ENCODE results near the gene TNS1. TPM values are rescaled to one million over a fixed set of nuclear protein-coding genes. Genes with fewer than 3 reads are reported as not detected.

The TNS1 gene
- total RNA-seq, 1 donor from 2014 or later = 828 TPM

DNA sequence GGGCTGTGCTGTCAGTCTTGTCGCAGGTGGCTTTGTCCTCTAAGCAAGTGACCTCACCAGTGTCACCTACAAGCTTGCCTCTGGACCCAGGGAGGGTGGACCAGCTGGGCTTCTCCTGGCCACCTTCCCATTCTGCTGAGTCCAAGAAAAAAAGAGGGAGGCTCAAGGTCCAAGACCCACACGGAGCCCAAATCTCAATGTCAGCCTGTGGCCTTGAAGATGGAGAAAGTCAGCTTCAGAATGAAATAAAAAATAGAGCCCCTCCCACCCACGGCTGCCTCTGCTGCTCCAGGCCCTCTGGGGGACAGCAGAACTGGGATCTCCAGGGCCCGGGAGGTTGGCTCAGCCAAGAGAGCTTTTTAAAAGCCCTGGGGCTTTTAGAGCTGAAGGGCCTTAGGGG lies 145.9 kb downstream of the TNS1 start:
- DNase-seq = no peak
- no peaks in the 10 kb centered on the region for H3K9me3 ChIP-seq (replicated peaks)
- H3K36me3 ChIP-seq = peaks cover 77% of the 10 kb centered on the region
- intact Hi-C loops (cut with micrococcal nuclease) = no loop called here
- peak overlapping the region; percentile 72 for H3K4me3 ChIP-seq
- H3K27ac ChIP-seq (replicated peaks) = peak overlapping the region; percentile 95
- peaks cover 96% of the 10 kb centered on the region for H3K4me1 ChIP-seq
- no peaks in the 10 kb centered on the region for H3K27me3 ChIP-seq (ENCODE audit: low read depth)
- TF ChIP-seq, protein P1, sequence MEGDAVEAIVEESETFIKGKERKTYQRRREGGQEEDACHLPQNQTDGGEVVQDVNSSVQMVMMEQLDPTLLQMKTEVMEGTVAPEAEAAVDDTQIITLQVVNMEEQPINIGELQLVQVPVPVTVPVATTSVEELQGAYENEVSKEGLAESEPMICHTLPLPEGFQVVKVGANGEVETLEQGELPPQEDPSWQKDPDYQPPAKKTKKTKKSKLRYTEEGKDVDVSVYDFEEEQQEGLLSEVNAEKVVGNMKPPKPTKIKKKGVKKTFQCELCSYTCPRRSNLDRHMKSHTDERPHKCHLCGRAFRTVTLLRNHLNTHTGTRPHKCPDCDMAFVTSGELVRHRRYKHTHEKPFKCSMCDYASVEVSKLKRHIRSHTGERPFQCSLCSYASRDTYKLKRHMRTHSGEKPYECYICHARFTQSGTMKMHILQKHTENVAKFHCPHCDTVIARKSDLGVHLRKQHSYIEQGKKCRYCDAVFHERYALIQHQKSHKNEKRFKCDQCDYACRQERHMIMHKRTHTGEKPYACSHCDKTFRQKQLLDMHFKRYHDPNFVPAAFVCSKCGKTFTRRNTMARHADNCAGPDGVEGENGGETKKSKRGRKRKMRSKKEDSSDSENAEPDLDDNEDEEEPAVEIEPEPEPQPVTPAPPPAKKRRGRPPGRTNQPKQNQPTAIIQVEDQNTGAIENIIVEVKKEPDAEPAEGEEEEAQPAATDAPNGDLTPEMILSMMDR (IDR thresholded peaks at IDR 0.05; ENCODE audit: borderline replicate concordance) = no peak

DNA sequence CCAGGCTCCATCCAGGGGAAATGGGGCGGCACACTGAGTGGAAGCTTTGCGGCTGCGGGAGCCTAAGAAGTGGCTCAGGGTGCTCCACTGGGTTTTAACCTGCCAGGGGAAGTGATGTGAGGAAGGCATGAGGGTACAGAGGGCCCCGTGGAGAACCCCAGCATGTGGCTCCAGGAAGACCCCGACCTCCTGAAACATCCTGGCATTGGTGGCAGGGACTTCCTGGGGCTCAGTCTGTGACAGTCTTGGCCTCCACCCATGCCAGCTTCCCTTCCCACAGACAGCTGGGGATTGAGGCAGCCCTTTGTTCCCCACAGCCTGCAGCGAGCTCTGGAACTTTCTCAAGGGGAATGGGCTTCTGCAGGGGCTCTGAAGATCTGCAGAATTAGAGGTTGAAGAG lies 146.6 kb downstream of the TNS1 start:
- TF ChIP-seq, protein P1 (IDR thresholded peaks at IDR 0.05; ENCODE audit: borderline replicate concordance) = no peak
- no peaks in the 10 kb centered on the region for H3K27me3 ChIP-seq (ENCODE audit: low read depth)
- H3K27ac ChIP-seq (replicated peaks) = peak overlapping the region; percentile 95
- intact Hi-C loops (cut with micrococcal nuclease) = no loop called here
- H3K36me3 ChIP-seq = peaks cover 73% of the 10 kb centered on the region
- H3K9me3 ChIP-seq (replicated peaks) = no peaks in the 10 kb centered on the region
- no peak for DNase-seq
- H3K4me3 ChIP-seq = peak overlapping the region; percentile 72
- H3K4me1 ChIP-seq = peaks cover 96% of the 10 kb centered on the region

DNA sequence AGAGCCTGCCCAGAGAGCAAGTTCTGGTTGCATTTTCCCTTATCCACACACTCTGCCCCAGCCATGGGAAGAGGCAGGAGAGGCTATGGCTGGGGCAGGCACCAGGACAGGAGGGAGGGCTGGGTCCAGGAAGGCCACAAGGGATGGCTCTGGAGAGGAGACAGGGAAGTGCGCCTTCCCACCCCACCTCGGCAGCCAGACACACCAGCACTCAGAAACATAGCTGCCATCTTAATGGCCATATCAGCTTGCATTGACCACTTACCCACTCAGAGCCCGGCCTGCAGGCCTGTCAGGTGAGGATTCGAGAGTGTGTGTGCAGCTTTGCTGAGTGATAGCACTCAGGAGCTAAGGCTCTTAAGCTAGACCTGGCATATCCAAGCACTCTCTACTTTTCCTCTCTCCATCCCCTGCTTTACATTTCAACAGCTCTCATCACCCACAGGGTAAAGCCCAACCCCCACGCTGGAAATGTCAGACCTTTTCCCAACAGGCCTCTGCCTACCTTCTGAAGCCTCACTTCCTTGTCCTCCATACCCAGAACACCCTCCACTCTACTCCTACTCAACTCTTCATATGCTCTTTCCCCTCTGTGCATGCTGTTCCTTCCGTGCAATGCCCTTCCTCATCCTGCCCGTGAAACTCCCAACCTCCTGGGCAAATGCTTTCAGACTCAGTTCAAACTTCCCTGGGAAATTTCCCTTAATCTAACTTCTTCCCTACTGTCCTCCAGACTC lies 147.9 kb downstream of the TNS1 start:
- TF ChIP-seq, protein P1 (IDR thresholded peaks at IDR 0.05; ENCODE audit: borderline replicate concordance) = no peak
- Histone ChIP-seq H3K4me1 (peaks cover 96% of the 10 kb centered on the region), H3K27ac (replicated peaks) (peak overlapping the region; percentile 95), H3K9me3 (replicated peaks) (no peaks in the 10 kb centered on the region), H3K4me3 (peak overlapping the region; percentile 72), H3K27me3 (ENCODE audit: low read depth) (no peaks in the 10 kb centered on the region), H3K36me3 (peaks cover 65% of the 10 kb centered on the region)
- DNase-seq = no peak
- intact Hi-C loops (cut with micrococcal nuclease) = no loop called here

DNA sequence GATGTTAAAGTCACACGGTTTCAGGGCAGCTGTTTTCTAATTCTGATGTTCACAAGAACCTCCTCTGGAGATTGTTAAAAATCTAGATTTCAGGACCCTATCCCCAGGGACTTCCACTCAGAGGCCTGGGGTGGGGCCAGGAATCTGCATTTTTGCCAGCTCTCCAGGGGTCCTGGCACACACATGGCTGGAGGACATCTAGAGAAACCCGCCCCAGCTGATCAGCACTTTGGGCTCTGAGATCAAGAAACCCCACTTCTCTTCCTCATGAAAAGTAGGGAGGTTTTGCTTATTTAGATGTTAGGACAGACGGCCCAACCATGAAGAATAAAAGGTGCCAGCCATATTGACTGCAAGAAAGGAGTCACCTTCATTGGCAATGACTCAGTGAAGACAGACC lies 148.8 kb downstream of the TNS1 start:
- Histone ChIP-seq H3K27me3 (ENCODE audit: low read depth) (no peaks in the 10 kb centered on the region), H3K36me3 (peaks cover 66% of the 10 kb centered on the region), H3K4me1 (peaks cover 96% of the 10 kb centered on the region), H3K27ac (replicated peaks) (peak overlapping the region; percentile 95), H3K4me3 (peak overlapping the region; percentile 37), H3K9me3 (replicated peaks) (no peaks in the 10 kb centered on the region)
- DNase-seq = no peak
- intact Hi-C loops (cut with micrococcal nuclease) = no loop called here
- TF ChIP-seq, protein P1 (IDR thresholded peaks at IDR 0.05; ENCODE audit: borderline replicate concordance) = no peak

DNA sequence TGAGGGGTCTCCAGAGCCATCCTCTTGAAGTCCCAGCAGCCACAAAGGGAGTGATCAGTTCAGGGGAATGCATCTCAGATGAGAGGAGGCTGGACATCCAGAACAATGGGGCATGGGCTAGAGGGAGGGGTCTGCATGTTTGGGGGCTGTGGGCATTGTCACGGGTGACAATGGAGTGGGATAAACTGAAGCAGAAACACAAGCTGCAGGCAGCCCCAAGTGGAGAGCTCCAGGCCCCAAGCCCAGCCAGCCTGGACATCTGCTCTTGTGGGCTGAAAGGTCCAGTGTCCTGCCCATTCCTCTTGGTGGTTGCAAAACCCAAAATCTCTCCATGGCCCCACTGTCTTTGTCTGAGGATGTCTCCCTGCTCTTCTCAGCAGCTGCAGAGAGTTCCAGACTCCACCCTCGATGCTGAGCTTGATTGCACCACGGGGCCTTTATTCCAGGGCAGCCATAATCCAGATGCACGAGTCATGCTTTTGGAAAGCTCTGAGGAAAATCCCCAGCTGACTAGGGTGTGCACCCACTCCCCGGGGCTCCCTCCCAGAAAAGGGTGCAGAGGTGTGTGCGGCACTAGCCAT lies 149.4 kb downstream of the TNS1 start:
- no peaks in the 10 kb centered on the region for H3K9me3 ChIP-seq (replicated peaks)
- peaks cover 100% of the 10 kb centered on the region for H3K4me1 ChIP-seq
- no peaks in the 10 kb centered on the region for H3K27me3 ChIP-seq (ENCODE audit: low read depth)
- TF ChIP-seq, protein P1 (IDR thresholded peaks at IDR 0.05; ENCODE audit: borderline replicate concordance) = no peak
- H3K4me3 ChIP-seq = peak overlapping the region; percentile 37
- H3K27ac ChIP-seq (replicated peaks) = peak overlapping the region; percentile 95
- peaks cover 72% of the 10 kb centered on the region for H3K36me3 ChIP-seq
- intact Hi-C loops (cut with micrococcal nuclease) = no loop called here
- DNase-seq = no peak
